A549 (cell line): Measurements from ENCODE around the gene PBX4. TPM values are rescaled to one million over a fixed set of nuclear protein-coding genes. Genes with fewer than 3 reads are reported as not detected.

Experiments
- ATAC-seq, 2 experiments: fragments of 200-7000 bp in 1 of 2; fragments of >200 bp in 1 of 2; cut with Nextera tagmentation in 1 of 2; cut with Tn5 transposase in 1 of 2; 3 replicates each; pipeline versions ENCODE4 v1.8.0 to v1.9.1; 2018 to 2020; ENCODE audit warnings: mild to moderate bottlenecking in 1 of 2, moderate library complexity in 1 of 2
- CTCF ChIA-PET: fragments of 300-600 bp; sonication (Branson Sonifier 250); formaldehyde crosslinking; extraction: SDS; loops from one replicate; lab custom pipeline; 2021; ENCODE audit warnings: antibody characterized with exemption, inconsistent platforms; lab: Yijun Ruan, JAX
- POLR2A ChIA-PET: fragments of 350-600 bp; formaldehyde crosslinking; extraction: SDS; loops from one replicate; lab custom pipeline; 2021; ENCODE audit warnings: antibody characterized with exemption, inconsistent platforms; lab: Yijun Ruan, JAX
- DNase-seq, 2 experiments: peaks; one replicate each; pipeline versions ENCODE4 v3.0.0 to v3.0.0-alpha.2; 2011 to 2016; ENCODE audit warnings: low read depth in 1 of 2, low spot score in 1 of 2
- FAIRE-seq: peaks from 2 replicates; lab custom pipeline; 2011; peaks lifted over from hg19 to GRCh38; lab: Jason Lieb, UNC
- H3K27ac ChIP-seq, 2 experiments: fragments of >200 bp; sonication (Bioruptor Twin); formaldehyde crosslinking; 3 replicates each; pipeline ENCODE4 v1.5.1; 2016 to 2017
- H3K4me1 ChIP-seq: fragments of >200 bp; sonication (Bioruptor Twin); formaldehyde crosslinking; 3 replicates; pipeline ENCODE4 v1.6.1; 2016
- H3K4me2 ChIP-seq: fragments of >200 bp; sonication (Bioruptor Twin); formaldehyde crosslinking; 3 replicates; pipeline ENCODE4 v1.6.1; 2016
- H3K4me3 ChIP-seq: fragments of >200 bp; sonication (Bioruptor Twin); formaldehyde crosslinking; 3 replicates; pipeline ENCODE4 v1.5.1; 2016
- H3K9me3 ChIP-seq: fragments of >200 bp; sonication (Bioruptor Twin); formaldehyde crosslinking; 3 replicates; pipeline ENCODE4 v1.6.1; 2016
- CBX2 ChIP-seq: fragments of 200-600 bp; sonication (generic); IDR thresholded peaks from 2 replicates; pipeline ENCODE4 v1.6.1; 2016; ENCODE audit warnings: low read depth, mild to moderate bottlenecking, borderline replicate concordance
- CHD2 ChIP-seq: fragments of 150-350 bp; IDR thresholded peaks from 2 replicates; pipeline ENCODE4 v1.6.1; 2014; ENCODE audit warnings: low read length; ENCODE audit not compliant: partially characterized antibody
- CHD4 ChIP-seq: fragments of 200-600 bp; sonication (generic); IDR thresholded peaks from 2 replicates; pipeline ENCODE4 v1.6.1; 2016; ENCODE audit warnings: antibody characterized with exemption, mild to moderate bottlenecking, borderline replicate concordance
- EHMT2 ChIP-seq: fragments of 200-600 bp; sonication (generic); IDR thresholded peaks from 2 replicates; pipeline ENCODE4 v1.6.1; 2016; ENCODE audit warnings: antibody characterized with exemption, low read depth, mild to moderate bottlenecking, moderate library complexity
- ESRRA ChIP-seq: fragments of 150-350 bp; IDR thresholded peaks from 2 replicates; pipeline ENCODE4 v1.6.1; 2014; ENCODE audit warnings: mild to moderate bottlenecking, low read length, borderline replicate concordance
- FOXS1 ChIP-seq: fragments of 250-450 bp; sonication (Bioruptor Pico); IDR thresholded peaks from 2 replicates; pipeline ENCODE4 v1.5.0; 2020; ENCODE audit warnings: mild to moderate bottlenecking, moderate library complexity
- JUN ChIP-seq, 2 experiments: fragments of >200 bp; sonication (Bioruptor Twin); formaldehyde crosslinking; IDR thresholded peaks; 2 replicates in 1 of 2; 3 replicates in 1 of 2; pipeline ENCODE4 v1.6.1; 2016 to 2017
- MAFK ChIP-seq: fragments of 450-650 bp; IDR thresholded peaks from 2 replicates; pipeline ENCODE4 v1.6.1; 2014; ENCODE audit not compliant: partially characterized antibody
- NFE2L2 ChIP-seq: fragments of 150-350 bp; conservative IDR thresholded peaks from 2 replicates; pipeline ENCODE4 v1.6.1; 2014; ENCODE audit warnings: low read length
- PHF8 ChIP-seq: fragments of 200-600 bp; sonication (generic); IDR thresholded peaks from 2 replicates; pipeline ENCODE4 v1.6.1; 2016; ENCODE audit warnings: low read depth, mild to moderate bottlenecking, antibody characterized with exemption, moderate library complexity, borderline replicate concordance
- RAD21 ChIP-seq, 2 experiments: fragments of >200 bp in 1 of 2; sonication (Bioruptor Twin) in 1 of 2; formaldehyde crosslinking in 1 of 2; IDR thresholded peaks in 1 of 2; conservative IDR thresholded peaks in 1 of 2; 2 replicates in 1 of 2; 3 replicates in 1 of 2; pipeline ENCODE4 v1.6.1; 2012 to 2018; ENCODE audit warnings: inconsistent platforms in 1 of 2
- RNF2 ChIP-seq: fragments of 200-600 bp; sonication (generic); IDR thresholded peaks from 2 replicates; pipeline ENCODE4 v1.6.1; 2016; ENCODE audit warnings: low read depth, mild to moderate bottlenecking, antibody characterized with exemption, moderate library complexity, borderline replicate concordance
- SMC3 ChIP-seq: fragments of >200 bp; sonication (Bioruptor Twin); formaldehyde crosslinking; IDR thresholded peaks from 3 replicates; pipeline ENCODE4 v1.6.1; 2018; ENCODE audit warnings: inconsistent platforms
- SREBF2 ChIP-seq: fragments of 450-650 bp; IDR thresholded peaks from 2 replicates; pipeline ENCODE4 v1.6.1; 2014; ENCODE audit warnings: mild to moderate bottlenecking, moderate library complexity
- TFCP2L1 ChIP-seq: fragments of 250-450 bp; sonication (Bioruptor Pico); IDR thresholded peaks from 2 replicates; pipeline ENCODE4 v1.5.0; 2021; ENCODE audit warnings: mild to moderate bottlenecking
- ZFP36 ChIP-seq: fragments of 450-650 bp; IDR thresholded peaks from 2 replicates; pipeline ENCODE4 v1.6.1; 2014; ENCODE audit warnings: borderline replicate concordance; ENCODE audit not compliant: partially characterized antibody
- ZSCAN20 ChIP-seq: fragments of 250-450 bp; sonication (Bioruptor Pico); IDR thresholded peaks from 2 replicates; pipeline ENCODE4 v1.8.0; 2022; ENCODE audit warnings: mild to moderate bottlenecking, moderate library complexity
- WGBS: methylation state at CpG from one replicate; pipeline ENCODE4 v1.1.6; 2017; ENCODE audit errors: missing lambda C conversion rate; 5-methylcytosine and 5-hydroxymethylcytosine counted together
- polyA plus RNA-seq, 4 experiments: library from polyadenylated mRNA; depleted of rRNA in 3 of 4; stranded (reverse); fragments of >200 nt; fragmentation: RNase III in 1 of 4; extraction: RNeasy Plus Mini Kit Qiagen cat#74134 plus additional on column Dnase treatment in 1 of 4; gene quantifications; 2 replicates in 3 of 4; 3 replicates in 1 of 4; pipeline ENCODE4 v1.2.3, GENCODE V29; 2011 to 2017
- TF ChIP-seq, protein P1 (sequence below): fragments of >200 bp; sonication (Bioruptor Twin); formaldehyde crosslinking; IDR thresholded peaks from 3 replicates; pipeline ENCODE4 v1.6.1; 2016
- TF ChIP-seq, protein P2 (sequence below): IDR thresholded peaks from 2 replicates; pipeline ENCODE4 v1.6.1; 2012
- TF ChIP-seq, protein P3 (sequence below): fragments of 250-450 bp; sonication (Bioruptor Pico); IDR thresholded peaks from 2 replicates; pipeline ENCODE4 v1.5.0; 2020; ENCODE audit warnings: low read depth, mild to moderate bottlenecking, moderate library complexity
- TF ChIP-seq, protein P4 (sequence below): fragments of 200-600 bp; sonication (generic); IDR thresholded peaks from 2 replicates; pipeline ENCODE4 v1.6.1; 2016; ENCODE audit warnings: antibody characterized with exemption, mild to moderate bottlenecking, moderate library complexity

Gene PBX4
- polyA plus RNA-seq, 2 of the 4 experiments (the other 2 are of a cell fraction), result 0.70 to 0.90 TPM

DNA sequence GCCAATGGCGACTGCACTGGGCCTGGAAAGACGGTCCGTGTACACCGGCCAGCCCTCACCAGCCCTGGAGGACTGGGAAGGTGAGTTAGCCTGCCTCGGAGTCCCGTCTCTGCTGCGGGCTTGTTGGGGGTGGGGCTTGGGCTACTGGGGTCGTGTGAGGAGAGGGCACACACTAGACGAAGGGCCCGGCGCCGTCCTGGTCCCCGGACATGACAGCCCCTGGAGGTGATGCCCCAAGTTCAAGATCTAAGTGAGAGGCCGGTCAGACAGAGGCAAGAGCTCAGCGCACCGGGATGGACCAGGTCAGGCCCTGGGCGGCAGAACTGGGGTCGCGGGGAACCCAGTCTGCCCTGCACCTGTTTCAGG, 78.8 kb downstream of the PBX4 start:
- no peak for DNase-seq
- no peak overlapping the region for H3K4me2 ChIP-seq
- TF ChIP-seq, protein P1, sequence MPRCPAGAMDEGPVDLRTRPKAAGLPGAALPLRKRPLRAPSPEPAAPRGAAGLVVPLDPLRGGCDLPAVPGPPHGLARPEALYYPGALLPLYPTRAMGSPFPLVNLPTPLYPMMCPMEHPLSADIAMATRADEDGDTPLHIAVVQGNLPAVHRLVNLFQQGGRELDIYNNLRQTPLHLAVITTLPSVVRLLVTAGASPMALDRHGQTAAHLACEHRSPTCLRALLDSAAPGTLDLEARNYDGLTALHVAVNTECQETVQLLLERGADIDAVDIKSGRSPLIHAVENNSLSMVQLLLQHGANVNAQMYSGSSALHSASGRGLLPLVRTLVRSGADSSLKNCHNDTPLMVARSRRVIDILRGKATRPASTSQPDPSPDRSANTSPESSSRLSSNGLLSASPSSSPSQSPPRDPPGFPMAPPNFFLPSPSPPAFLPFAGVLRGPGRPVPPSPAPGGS, result no peak
- no peak for TF ChIP-seq JUN (IDR thresholded peaks at IDR 0.05)
- no peak for TF ChIP-seq EHMT2
- TF ChIP-seq RAD21 (conservative IDR thresholded peaks at IDR 0.05 in 1 of 2, IDR thresholded peaks at IDR 0.05 in 1 of 2), result no peak
- no peak for TF ChIP-seq ESRRA
- TF ChIP-seq, protein P2, sequence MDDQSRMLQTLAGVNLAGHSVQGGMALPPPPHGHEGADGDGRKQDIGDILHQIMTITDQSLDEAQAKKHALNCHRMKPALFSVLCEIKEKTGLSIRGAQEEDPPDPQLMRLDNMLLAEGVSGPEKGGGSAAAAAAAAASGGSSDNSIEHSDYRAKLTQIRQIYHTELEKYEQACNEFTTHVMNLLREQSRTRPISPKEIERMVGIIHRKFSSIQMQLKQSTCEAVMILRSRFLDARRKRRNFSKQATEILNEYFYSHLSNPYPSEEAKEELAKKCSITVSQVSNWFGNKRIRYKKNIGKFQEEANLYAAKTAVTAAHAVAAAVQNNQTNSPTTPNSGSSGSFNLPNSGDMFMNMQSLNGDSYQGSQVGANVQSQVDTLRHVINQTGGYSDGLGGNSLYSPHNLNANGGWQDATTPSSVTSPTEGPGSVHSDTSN, result no peak
- no peak for TF ChIP-seq SREBF2
- TF ChIP-seq CHD2, result no peak
- TF ChIP-seq, protein P3, sequence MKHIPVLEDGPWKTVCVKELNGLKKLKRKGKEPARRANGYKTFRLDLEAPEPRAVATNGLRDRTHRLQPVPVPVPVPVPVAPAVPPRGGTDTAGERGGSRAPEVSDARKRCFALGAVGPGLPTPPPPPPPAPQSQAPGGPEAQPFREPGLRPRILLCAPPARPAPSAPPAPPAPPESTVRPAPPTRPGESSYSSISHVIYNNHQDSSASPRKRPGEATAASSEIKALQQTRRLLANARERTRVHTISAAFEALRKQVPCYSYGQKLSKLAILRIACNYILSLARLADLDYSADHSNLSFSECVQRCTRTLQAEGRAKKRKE (CRISPR knock-in tag), result no peak
- TF ChIP-seq MAFK, result no peak
- TF ChIP-seq RNF2, result no peak
- no peak for TF ChIP-seq SMC3
- no peak for TF ChIP-seq TFCP2L1
- TF ChIP-seq ZFP36, result no peak
- TF ChIP-seq, protein P4, sequence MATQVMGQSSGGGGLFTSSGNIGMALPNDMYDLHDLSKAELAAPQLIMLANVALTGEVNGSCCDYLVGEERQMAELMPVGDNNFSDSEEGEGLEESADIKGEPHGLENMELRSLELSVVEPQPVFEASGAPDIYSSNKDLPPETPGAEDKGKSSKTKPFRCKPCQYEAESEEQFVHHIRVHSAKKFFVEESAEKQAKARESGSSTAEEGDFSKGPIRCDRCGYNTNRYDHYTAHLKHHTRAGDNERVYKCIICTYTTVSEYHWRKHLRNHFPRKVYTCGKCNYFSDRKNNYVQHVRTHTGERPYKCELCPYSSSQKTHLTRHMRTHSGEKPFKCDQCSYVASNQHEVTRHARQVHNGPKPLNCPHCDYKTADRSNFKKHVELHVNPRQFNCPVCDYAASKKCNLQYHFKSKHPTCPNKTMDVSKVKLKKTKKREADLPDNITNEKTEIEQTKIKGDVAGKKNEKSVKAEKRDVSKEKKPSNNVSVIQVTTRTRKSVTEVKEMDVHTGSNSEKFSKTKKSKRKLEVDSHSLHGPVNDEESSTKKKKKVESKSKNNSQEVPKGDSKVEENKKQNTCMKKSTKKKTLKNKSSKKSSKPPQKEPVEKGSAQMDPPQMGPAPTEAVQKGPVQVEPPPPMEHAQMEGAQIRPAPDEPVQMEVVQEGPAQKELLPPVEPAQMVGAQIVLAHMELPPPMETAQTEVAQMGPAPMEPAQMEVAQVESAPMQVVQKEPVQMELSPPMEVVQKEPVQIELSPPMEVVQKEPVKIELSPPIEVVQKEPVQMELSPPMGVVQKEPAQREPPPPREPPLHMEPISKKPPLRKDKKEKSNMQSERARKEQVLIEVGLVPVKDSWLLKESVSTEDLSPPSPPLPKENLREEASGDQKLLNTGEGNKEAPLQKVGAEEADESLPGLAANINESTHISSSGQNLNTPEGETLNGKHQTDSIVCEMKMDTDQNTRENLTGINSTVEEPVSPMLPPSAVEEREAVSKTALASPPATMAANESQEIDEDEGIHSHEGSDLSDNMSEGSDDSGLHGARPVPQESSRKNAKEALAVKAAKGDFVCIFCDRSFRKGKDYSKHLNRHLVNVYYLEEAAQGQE, result no peak
- TF ChIP-seq CBX2, result no peak
- no peak for TF ChIP-seq NFE2L2
- no peak for TF ChIP-seq FOXS1
- no peak for TF ChIP-seq PHF8
- TF ChIP-seq, all 56 proteins: peak for 0
- no peaks in the 10 kb centered on the region for H3K9me3 ChIP-seq
- H3K4me1 ChIP-seq, result no peaks in the 10 kb centered on the region
- no peak for FAIRE-seq
- H3K27ac ChIP-seq, result no peak overlapping the region
- no peak overlapping the region for H3K4me3 ChIP-seq
- ATAC-seq, result no peak
- CTCF ChIA-PET, result no interaction called here
- POLR2A ChIA-PET, result no interaction called here
- 60% methylated on average over 1 of the region's 19 CpGs for WGBS

DNA sequence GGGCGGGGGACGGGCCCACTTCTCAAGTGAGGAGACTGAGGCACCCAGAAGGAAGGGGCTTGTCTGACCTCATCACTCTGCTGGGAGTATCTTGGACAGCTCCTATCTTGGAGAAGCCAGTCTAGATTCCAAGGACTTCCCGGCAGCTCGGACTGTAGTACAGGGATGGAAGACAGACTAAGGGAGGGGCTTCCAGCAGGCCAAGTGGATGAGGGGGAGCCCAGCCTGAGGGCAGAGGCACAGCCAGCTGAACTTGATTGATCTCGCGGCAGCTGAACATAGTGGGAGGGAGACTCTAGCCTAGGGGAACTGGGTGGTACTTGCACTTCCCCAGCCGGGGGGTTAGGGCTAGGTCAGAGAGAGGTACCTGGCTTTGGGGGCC, 79.7 kb downstream of the PBX4 start:
- no peak overlapping the region for H3K27ac ChIP-seq
- no peak overlapping the region for H3K4me2 ChIP-seq
- WGBS, result 76% methylated on average over 3 of the region's 7 CpGs
- ATAC-seq, result peak in 1 of 2 experiments; percentile 9; a peak in 1 of 6 replicates
- TF ChIP-seq, protein P2, result no peak
- TF ChIP-seq ZSCAN20 (CRISPR knock-in tag) (no peak), EHMT2 (no peak), CHD4 (no peak)
- TF ChIP-seq, all 56 proteins: peak for 0
- Histone ChIP-seq H3K9me3 (no peaks in the 10 kb centered on the region), H3K4me1 (no peaks in the 10 kb centered on the region), H3K4me3 (no peak overlapping the region)
- no peak for DNase-seq
- ChIA-PET POLR2A (no interaction called here), CTCF (no interaction called here)
- FAIRE-seq, result no peak
